Ascending aorta (tissue), 2 donors: Measurements from ENCODE around the gene ADORA1. TPM values are rescaled to one million over a fixed set of nuclear protein-coding genes. Genes with fewer than 3 reads are reported as not detected.

Experiments used
- DNase-seq, 2 donors: peaks; one replicate each; pipeline ENCODE4 v3.0.0-alpha.2; 2019; ENCODE audit warnings: low spot score in 2 of 2
- H3K27ac ChIP-seq, 2 donors: fragments of 200-600 bp; sonication (generic); one replicate each; pipeline ENCODE4 v1.5.1; 2016 to 2017; ENCODE audit warnings: mild to moderate bottlenecking in 1 of 2
- H3K27me3 ChIP-seq: fragments of 200-600 bp; sonication (generic); one replicate; pipeline ENCODE4 v1.5.1; 2017
- H3K36me3 ChIP-seq, 2 donors: fragments of 200-600 bp; sonication (generic); one replicate each; pipeline ENCODE4 v1.5.1; 2016
- H3K4me1 ChIP-seq, 2 donors: fragments of 200-600 bp; sonication (generic); one replicate each; pipeline ENCODE4 v1.5.1; 2016 to 2017; ENCODE audit warnings: mild to moderate bottlenecking in 1 of 2
- H3K4me3 ChIP-seq, 2 donors: fragments of 200-600 bp; sonication (generic); one replicate each; pipeline ENCODE4 v1.5.1; 2016 to 2017; ENCODE audit warnings: mild to moderate bottlenecking in 1 of 2
- H3K9me3 ChIP-seq, 2 donors: fragments of 200-600 bp; sonication (generic); one replicate each; pipeline ENCODE4 v1.5.1; 2016
- intact Hi-C: fragments of 100-400 bp; cut with DNase I; formaldehyde crosslinking; loops from one replicate; pipeline ENCODE4 v1.15.1; 2023
- total RNA-seq: library from RNA; depleted of rRNA; stranded (reverse); fragments of >200 nt; gene quantifications from one replicate; pipeline ENCODE4 v1.1.0, GENCODE V29; 2016
- TF ChIP-seq, protein P1 (sequence below), 3 experiments: fragments of 200-600 bp in 2 of 3; fragments of 450-650 bp in 1 of 3; sonication (generic) in 2 of 3; IDR thresholded peaks; one replicate each; pipeline ENCODE4 v1.5.1; 2016 to 2019; ENCODE audit warnings: antibody characterized with exemption in 3 of 3, mild to moderate bottlenecking in 1 of 3, moderate library complexity in 1 of 3

Gene ADORA1
- total RNA-seq, 1 donor from 2014 or later = 2.0 TPM

DNA sequence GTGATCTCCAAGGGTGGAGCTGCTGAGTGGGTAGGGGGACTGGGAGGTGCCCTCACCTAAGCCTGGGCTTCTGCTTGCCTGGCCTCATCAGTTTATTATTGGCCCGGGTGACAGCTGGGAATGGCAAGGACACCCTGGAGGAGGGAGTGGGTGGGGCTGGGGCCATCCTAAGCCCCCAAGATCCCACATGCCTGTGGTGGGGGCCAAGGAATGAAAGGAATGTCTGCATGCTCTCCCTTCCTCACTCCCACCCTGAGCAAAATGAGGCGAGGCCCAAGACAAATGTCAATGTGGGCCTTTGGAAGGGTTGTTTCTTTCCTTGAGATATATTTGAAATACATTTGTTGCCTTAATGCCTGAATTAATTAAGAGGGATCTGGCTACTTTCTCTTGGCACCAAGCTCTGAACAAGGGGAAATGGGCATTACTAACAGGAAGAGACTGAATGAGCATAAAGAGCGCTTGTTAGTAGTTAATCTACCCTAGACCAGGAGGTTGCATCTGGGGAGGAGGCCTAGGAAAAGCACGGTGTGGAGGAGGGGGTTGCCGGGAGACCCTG, 78.7 kb downstream of the ADORA1 start:
- TF ChIP-seq, protein P1, sequence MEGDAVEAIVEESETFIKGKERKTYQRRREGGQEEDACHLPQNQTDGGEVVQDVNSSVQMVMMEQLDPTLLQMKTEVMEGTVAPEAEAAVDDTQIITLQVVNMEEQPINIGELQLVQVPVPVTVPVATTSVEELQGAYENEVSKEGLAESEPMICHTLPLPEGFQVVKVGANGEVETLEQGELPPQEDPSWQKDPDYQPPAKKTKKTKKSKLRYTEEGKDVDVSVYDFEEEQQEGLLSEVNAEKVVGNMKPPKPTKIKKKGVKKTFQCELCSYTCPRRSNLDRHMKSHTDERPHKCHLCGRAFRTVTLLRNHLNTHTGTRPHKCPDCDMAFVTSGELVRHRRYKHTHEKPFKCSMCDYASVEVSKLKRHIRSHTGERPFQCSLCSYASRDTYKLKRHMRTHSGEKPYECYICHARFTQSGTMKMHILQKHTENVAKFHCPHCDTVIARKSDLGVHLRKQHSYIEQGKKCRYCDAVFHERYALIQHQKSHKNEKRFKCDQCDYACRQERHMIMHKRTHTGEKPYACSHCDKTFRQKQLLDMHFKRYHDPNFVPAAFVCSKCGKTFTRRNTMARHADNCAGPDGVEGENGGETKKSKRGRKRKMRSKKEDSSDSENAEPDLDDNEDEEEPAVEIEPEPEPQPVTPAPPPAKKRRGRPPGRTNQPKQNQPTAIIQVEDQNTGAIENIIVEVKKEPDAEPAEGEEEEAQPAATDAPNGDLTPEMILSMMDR (IDR thresholded peaks at IDR 0.05) = no peak
- H3K9me3 ChIP-seq = no peaks in the 10 kb centered on the region

DNA sequence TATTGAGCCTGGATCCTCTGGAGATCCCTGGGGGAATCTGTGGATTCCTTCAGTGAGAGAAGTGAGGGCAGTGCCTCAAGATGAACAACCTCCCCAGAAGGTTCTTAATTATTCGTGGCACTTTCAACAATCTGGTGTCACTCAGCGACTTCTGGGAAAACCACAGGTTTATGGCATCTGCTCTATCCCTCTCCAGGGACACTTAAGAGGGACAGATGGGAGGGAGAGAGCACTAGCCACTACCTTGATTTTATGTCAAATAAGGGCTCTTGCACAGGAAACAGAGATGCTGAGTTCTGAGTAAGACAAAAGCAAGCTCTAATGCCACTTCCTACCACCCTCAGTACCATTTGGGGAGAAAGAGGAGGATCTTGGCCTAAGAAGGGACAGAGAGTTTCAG, 80.2 kb downstream of the ADORA1 start:
- Histone ChIP-seq H3K27ac (no peak overlapping the region), H3K36me3 (no peaks in the 10 kb centered on the region), H3K9me3 (no peaks in the 10 kb centered on the region), H3K27me3 (no peaks in the 10 kb centered on the region), H3K4me1 (no peaks in the 10 kb centered on the region), H3K4me3 (no peak overlapping the region)
- DNase-seq = peak in 1 of 2 donors; percentile 24
- intact Hi-C loops = no loop called here
- TF ChIP-seq, protein P1 (IDR thresholded peaks at IDR 0.05) = no peak

More for the DNA sequence above, 78.7 kb downstream of the ADORA1 start:
- Histone ChIP-seq H3K36me3 (no peaks in the 10 kb centered on the region), H3K4me1 (no peaks in the 10 kb centered on the region), H3K27ac (no peak overlapping the region), H3K27me3 (no peaks in the 10 kb centered on the region), H3K4me3 (no peak overlapping the region)
- DNase-seq = no peak
- intact Hi-C loops = no loop called here

DNA sequence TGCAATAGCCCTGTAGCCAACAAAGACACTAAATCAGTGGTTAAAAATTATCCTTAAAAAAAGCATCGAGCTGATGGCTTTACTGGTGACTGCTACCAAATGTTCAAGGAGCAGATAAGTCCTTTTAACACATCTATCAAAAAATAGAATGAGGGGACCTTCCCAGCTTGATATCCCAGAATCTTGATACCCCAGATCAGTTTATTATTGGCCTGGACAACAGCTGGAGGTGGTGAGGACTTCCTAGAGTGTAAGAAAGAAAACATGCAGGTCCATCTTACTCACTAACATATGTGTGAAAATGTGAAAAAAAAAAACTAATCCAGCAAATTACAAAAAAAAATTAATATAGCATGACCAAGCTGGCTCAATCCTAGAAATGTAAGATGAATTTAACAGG, 80.7 kb downstream of the ADORA1 start:
- TF ChIP-seq, protein P1 (IDR thresholded peaks at IDR 0.05) = no peak
- Histone ChIP-seq H3K4me3 (no peak overlapping the region), H3K27me3 (no peaks in the 10 kb centered on the region), H3K4me1 (no peaks in the 10 kb centered on the region), H3K36me3 (no peaks in the 10 kb centered on the region), H3K9me3 (no peaks in the 10 kb centered on the region), H3K27ac (no peak overlapping the region)
- intact Hi-C loops = no loop called here
- no peak for DNase-seq

DNA sequence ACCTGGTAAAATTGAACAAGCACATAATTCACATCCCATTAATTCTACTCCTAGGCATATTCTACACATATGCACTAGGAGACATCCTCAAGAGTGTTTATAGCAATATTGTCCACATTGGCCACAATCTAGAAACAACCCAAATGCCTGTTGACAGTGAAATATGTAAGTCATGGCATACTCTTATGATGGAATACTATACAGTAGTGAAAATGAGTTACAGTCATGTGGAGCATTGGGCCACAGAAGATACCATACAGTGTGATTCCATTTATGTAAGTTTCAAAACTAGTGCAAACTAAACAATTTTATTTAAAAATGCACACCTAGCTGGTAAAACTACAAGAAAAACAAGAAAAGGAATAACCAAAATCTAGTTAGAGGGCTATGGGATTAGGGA, 82.8 kb downstream of the ADORA1 start:
- intact Hi-C loops = no loop called here
- no peak for DNase-seq
- TF ChIP-seq, protein P1 (IDR thresholded peaks at IDR 0.05) = no peak
- Histone ChIP-seq H3K4me3 (no peak overlapping the region), H3K4me1 (no peaks in the 10 kb centered on the region), H3K9me3 (no peaks in the 10 kb centered on the region), H3K27me3 (no peaks in the 10 kb centered on the region), H3K27ac (no peak overlapping the region), H3K36me3 (no peaks in the 10 kb centered on the region)

DNA sequence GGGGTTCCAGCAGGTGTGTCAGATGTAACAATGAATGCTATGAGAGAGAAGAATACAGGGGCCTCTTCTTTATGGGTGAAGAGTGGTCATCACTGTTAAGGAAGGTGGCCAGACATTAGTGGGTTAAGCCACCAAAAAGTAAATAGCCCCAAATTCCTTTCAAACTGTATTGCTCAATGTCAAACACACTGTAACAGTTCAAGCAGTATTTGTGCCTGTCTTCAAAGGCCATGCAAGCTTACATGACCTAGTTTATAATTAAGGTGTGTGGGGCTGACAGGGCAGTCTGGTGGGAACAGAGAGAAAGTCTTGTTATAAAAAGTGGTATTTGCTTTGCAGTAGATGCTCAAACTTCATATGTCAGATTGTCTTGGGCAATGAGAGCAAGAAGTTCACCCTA, 83.5 kb downstream of the ADORA1 start:
- intact Hi-C loops = no loop called here

More for the DNA sequence above, 83.5 kb downstream of the ADORA1 start:
- DNase-seq = peak in 1 of 2 donors; percentile 8
- TF ChIP-seq, protein P1 (IDR thresholded peaks at IDR 0.05) = no peak
- Histone ChIP-seq H3K27ac (no peak overlapping the region), H3K4me3 (no peak overlapping the region), H3K27me3 (no peaks in the 10 kb centered on the region), H3K36me3 (no peaks in the 10 kb centered on the region), H3K9me3 (no peaks in the 10 kb centered on the region), H3K4me1 (no peaks in the 10 kb centered on the region)
